ENCODE data around the gene ADAMTS6.

Gene ADAMTS6

DNA sequence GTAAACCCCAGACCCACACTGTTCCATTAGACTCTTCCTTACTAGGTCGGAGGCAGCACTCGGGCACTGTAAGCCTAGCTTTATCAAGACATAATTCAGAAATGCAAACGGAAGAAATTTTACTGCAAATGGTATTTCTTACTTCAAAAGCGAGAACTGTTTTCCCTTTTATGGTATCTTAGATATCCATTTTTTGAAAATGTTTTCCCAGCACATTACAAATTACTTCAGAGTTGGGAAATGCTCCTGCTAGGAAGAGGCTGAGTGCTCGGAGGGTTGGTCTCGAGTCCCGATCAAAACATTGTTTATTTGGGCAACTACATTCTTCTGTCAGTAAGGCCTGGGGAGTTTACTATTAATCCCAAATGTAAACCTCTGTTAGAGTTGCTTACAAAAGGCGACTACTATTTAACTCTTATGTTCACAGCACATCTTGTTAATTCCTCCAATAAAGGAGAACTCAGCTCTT lies 380.1 kb downstream of the ADAMTS6 start:
- no peak for DNase-seq

DNA sequence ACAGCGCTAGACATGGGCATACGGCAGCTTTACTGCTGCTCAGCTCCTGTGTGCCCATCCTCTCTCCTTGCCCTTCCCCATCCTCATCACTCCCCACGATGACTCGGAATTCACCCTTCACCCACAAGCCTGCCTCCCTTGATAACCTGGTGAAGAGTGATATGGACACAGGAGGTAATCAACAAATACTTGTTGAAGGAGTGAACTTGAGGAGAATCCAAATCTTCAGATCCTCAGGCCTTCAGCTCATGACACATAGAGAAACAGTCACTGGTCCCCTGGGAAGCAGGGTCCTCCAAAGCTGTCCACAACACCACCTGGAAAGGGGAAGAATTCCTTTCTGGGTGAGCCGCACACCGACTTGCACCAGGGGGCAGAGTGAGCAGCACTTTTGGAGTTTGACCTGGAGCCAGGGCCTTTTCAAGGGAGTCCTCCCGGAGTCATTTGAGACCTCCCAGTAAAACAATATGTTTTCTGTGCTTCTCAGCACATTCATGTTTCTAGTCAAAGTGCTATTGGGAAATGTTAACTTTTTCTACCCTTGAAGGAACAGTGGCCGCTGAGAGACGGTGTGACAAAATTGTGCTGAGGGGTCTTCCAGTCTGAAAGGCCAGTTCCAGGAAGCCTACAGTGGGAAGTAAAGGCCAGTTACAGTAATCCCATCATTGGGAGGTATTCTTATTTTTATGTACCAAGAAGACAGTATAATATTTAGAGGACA lies 380.6 kb downstream of the ADAMTS6 start:
- no peak for DNase-seq
